NCI-H748 (cell line): Measurements from ENCODE around the gene WDR88.
"Not testable (repeated sequence)": the region's sequence is repeated elsewhere in the genome, so short reads cannot be mapped to it uniquely, and the experiment has no call there.

ENCODE experiments used
- DNase-seq: peaks from one replicate; lab custom pipeline; 2025; ENCODE audit not compliant: unreplicated experiment; lab: John Stamatoyannopoulos, UW

Gene WDR88

DNA sequence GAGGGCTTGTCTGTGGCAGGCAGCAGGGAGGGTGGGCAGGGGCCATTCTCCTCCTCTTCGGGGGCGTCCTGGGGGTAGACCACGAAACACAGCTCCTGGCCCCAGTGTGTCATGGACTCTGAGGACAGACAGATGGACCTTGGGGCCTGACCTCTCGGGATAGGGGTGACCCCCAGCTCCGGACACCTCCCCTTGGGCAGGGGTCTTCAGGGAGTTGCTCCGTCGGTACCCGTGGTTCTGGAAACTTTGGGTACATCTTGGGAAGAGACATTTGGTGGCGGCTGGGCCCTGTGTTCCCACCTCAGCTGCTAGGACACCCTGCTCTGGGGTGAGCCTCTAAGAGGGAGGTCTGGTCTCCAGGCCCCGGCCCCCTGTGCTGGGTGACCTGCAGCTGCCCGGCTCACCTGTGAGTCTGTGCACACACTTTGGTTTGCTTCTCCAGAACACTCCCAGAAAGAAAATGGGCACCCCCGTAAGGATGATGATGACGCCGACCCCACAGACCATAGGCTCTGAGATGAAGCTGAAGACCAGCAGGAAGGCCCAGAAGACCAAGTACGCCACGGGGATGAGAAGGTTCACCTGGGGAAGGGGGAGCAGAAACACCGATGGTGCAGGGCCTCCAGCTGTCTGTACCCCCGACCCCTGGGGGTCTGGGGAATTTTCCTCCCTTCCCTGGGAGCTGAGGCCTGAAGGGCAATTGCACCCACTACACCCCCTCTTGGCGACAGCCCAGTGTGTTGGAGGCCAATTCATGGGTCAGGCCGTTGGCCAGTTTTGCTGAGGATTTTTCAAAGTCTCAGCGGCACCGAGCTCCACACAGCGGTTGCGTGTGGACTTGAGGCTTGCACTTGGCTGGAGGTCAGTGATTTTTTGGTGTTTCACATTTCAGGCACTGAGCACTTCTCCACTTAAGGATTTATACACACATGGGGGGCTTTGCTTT, 77.3 kb downstream of the WDR88 start:
- no peak for DNase-seq

GRCh38 chr19:33209850-33210230, 77.9 kb downstream of the WDR88 start:
- DNase-seq = not testable (repeated sequence)

DNA sequence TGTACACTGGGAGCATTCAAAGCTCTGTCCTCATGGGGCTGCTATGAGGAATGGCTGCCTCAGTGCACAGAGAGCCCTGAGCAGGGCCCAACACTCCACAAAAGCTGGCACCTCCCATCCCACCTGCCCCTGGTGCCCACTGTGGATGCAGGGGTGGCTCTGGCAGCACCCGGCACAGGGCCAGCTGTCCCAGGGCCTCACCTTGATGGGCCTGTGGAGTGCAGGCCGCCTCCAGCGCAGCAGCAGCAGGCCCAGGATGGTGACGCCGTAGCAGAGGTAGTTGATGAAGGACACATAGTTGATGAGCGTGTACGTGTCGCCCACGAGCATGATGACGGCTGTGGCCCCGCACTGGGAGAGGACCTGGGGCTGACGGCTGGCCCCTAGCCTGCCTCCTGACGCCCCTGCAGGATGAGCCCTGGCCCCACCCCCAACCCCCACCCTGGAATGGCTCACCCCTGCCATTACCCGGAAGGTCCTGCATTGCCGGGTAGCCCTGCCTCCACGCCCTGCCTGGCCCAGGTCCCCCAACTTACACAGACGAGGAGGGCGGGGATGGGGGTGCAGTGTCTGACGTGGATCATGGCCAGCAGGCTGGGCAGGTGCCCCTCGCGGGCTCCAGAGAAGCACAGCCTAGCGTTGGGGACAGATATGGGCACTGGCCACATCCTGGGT, 78.5 kb downstream of the WDR88 start:
- DNase-seq = no peak

DNA sequence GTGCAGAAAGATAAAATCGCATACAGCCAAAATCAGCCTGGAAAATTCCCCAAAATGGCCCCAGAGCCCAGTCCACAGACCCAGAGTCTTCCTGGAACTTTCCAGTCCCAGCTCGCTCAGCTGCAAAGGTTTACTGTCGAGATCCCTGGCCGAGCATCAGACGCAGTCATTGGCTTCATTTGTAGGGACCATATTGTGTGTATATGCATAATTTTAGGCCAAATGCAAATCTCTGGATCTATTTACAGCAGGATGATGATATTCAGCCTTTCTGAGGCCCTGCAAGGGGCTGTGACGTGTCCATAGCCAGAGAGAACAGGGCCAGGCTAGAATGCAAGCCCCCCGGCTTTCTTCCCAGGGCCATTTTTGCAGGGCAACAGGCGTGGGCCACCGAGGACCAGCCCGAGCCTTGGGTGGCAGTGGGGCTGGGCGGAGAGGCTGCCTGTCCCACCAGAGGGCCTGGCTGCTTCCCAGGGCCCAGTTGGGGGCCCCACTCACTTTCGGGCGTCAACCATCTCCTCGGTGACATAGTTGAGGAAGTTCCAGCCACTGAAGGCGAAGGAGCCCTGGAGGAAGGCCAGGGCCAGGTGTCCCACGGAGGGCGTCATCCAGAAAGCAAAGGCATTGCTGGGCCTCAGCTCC, 80.0 kb downstream of the WDR88 start:
- no peak for DNase-seq

- DNase-seq = no peak
These were observed 80.7 kb downstream of the WDR88 start for GRCh38 chr19:33212436-33213172.

GRCh38 chr19:33214596-33214995, 82.7 kb downstream of the WDR88 start:
- DNase-seq = peak; percentile 53

GRCh38 chr19:33215438-33216197, 83.7 kb downstream of the WDR88 start:
- no peak for DNase-seq

GRCh38 chr19:33216198-33216830, 84.4 kb downstream of the WDR88 start:
- DNase-seq = no peak

DNA sequence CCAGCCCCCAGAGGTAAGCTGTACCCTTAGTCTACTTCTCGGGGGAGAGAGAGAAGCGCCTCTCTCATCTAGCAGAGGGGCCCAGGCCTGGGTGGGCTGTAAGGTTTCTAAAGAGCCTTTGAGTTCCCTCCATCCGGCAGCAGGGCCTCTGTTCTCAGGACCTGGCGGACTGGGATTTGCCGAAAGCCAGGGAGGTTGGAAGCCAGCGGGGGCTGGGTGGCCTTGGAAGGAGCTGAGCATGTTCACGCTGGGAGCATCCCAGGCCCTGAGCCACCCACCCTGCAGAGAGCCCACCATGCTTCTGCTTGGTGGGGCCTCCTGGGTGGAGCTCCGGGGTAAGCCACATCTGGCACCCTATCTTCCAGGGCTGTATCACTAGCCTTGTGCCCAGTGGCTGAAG, 86.0 kb downstream of the WDR88 start:
- no peak for DNase-seq

GRCh38 chr19:33219261-33219815, 87.4 kb downstream of the WDR88 start:
- DNase-seq = no peak

DNA sequence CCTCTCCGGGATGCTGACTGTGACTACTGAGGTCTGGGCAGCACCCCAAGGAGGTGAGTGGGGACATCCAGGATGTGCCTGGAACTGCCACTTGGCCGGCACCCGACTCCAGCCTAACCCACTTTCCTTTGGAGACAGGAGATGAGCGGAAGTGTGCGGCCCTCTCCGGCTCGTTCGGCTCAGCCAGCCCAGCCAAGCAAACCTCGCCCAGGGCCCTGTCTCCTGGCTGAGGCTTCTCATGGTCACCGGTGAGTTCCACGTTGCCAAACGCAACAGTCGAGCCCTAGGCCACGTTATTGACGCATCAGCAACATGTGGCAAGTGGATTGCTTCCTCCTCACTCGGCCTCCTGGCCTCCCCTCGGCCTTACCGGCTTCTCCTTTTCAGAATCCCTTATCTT, 88.2 kb downstream of the WDR88 start:
- DNase-seq = no peak

DNA sequence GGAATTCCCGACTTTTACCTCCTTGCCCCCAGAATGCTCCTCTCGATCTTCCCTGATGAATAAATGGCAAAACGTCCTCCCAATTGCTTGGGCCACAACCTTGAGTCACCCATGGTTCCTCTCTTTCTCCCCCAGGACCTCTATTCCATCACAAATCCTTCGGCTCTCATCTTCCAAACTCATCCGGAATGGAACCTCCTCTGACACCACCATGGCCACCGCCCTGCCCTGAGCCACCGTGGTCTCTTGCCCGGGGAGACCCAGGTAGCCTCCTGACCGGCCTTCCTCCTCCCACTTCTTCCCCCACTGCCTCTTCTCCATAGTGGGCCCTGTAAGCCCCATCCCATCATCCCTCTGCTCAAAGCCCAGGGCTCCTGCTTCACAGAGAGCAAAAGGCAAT, 88.8 kb downstream of the WDR88 start:
- no peak for DNase-seq

DNA sequence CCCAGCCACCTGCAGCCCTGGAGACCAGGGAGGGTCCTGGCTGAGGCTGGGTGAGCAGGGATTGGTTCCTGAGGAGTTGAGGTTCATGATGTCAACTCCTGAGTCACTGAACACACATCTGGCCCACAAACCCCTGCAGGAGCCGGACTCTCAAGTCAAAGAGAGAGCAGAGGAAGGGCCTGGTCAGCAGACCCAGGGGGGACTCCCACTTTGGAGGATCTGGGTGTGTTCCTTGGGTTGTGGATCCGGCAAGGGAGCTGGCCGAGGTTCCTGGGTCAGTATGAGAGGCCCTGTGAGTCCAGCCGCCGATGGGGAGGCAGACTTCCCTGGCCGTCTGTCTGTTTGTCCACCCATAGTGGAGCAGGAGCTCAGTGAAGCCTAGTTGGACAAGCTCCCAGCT, 89.7 kb downstream of the WDR88 start:
- no peak for DNase-seq

GRCh38 chr19:33222255-33222654, 90.3 kb downstream of the WDR88 start:
- DNase-seq = not testable (repeated sequence)

DNA sequence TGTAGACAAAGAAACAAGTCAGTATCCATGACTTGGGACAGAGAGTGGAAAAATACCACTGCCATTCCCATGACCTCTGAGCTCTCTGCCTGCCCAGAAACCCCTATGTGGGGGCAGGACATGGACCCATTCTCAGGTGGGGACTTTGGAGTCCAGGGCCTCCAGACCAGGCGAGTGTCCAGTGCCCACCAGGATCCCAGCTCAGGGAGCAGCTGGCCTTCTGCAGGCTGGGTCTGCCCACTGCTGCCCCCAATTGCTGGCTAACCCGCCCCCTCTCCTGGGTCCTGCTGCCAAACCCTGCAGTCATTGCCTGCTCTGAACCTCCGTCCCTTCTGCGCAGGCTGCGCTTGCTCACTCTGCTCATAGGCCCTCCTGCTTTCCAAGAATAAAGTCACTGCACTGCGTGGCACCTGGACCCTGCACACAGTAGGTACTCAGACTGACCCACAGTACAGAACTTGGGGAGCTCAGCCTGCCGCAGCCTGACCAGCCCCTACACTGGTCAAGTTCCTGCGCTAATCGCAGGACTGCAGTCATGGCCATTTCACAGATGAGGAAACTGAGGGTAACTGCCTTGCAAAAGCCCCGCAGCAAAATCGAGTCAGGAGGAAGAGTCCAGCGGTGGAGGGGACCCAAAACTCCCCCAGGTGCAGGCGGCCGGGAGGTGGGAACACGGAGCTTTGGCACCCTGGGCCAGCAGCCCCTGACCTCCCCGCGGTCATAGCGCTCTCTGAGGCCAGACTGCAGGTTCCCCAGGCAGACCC, 93.0 kb downstream of the WDR88 start:
- no peak for DNase-seq
